Activated CD4-positive, alpha-beta memory T cell treated with anti-CD3 and anti-CD28 coated beads, Interleukin-2, amount 10 ng/mL, durations not matched to agents 7 days and 5 days (primary cell): ENCODE measurements around the gene LORICRIN. TPM values are rescaled to one million over a fixed set of nuclear protein-coding genes. Genes with fewer than 3 reads are reported as not detected.
"Not testable (repeated sequence)": the region's sequence is repeated elsewhere in the genome, so short reads cannot be mapped to it uniquely, and the experiment has no call there.

Source experiments
- CTCF ChIA-PET: fragments of 350-600 bp; sonication (Branson Sonifier 250); formaldehyde crosslinking; loops from one replicate; lab custom pipeline; 2021; ENCODE audit warnings: antibody characterized with exemption, inconsistent platforms; lab: Charles Lee
- POLR2A ChIA-PET: fragments of 350-600 bp; sonication (Branson Sonifier 250); formaldehyde crosslinking; loops from one replicate; lab custom pipeline; 2021; ENCODE audit warnings: antibody characterized with exemption; lab: Charles Lee
- DNase-seq: peaks from one replicate; pipeline ENCODE4 v3.0.0-alpha.2; 2020
- H3K27ac Mint-ChIP-seq: one replicate; pipeline ENCODE4 v1.8.0; 2021; ENCODE audit warnings: mild to moderate bottlenecking, mixed read lengths
- H3K27me3 Mint-ChIP-seq: one replicate; pipeline ENCODE4 v1.8.0; 2021; ENCODE audit warnings: mixed read lengths
- H3K36me3 Mint-ChIP-seq: one replicate; pipeline ENCODE4 v1.8.0; 2021; ENCODE audit warnings: low read depth, mixed read lengths
- H3K4me1 Mint-ChIP-seq: one replicate; pipeline ENCODE4 v1.8.0; 2021; ENCODE audit warnings: mixed read lengths
- H3K4me3 Mint-ChIP-seq: one replicate; pipeline ENCODE4 v1.8.0; 2021; ENCODE audit warnings: mild to moderate bottlenecking, mixed read lengths
- H3K9me3 Mint-ChIP-seq: one replicate; pipeline ENCODE4 v1.8.0; 2021; ENCODE audit warnings: mixed read lengths
- total RNA-seq, 2 experiments: library from RNA; stranded (reverse); gene quantifications; one replicate each; pipeline ENCODE4 v1.2.3, GENCODE V29; 2021

The LORICRIN gene
- total RNA-seq = not detected

DNA sequence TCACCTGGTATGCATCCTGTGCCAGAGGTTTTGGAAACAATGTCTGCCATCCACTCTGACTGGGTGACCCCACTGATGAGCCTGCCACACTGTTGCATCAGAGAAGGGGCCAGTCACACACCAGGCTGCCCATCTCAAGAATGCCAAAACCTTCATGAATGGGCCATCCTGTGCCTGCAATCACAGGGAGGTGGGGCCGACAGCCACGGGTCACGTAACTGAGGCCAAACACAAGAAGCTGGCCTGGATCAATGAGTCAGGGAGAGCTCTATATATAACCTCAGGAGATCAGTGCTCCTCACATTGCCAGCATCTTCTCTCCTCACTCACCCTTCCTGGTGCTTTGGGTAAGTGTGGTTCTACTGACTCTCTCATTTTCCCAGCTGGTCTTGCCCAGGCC, at the start of gene LORICRIN:
Gene LORICRIN, plus strand, starts transcription at position 301 of the 400 bp plus-strand sequence. CDS start 1,263 bp downstream, outside the sequence.
- ChIA-PET POLR2A (no interaction called here), CTCF (no interaction called here)
- DNase-seq = no peak
- H3K9me3 Mint-ChIP-seq = no peaks in the 10 kb centered on the region
- no peak within 1 kb of the TSS for H3K27ac Mint-ChIP-seq
- H3K27me3 Mint-ChIP-seq = peaks cover 50% of the 10 kb centered on the region
- peaks cover 22% of the 10 kb centered on the region for H3K4me1 Mint-ChIP-seq
- no peaks in the 10 kb centered on the region for H3K36me3 Mint-ChIP-seq
- H3K4me3 Mint-ChIP-seq = peak within 1 kb of the TSS; percentile 15

DNA sequence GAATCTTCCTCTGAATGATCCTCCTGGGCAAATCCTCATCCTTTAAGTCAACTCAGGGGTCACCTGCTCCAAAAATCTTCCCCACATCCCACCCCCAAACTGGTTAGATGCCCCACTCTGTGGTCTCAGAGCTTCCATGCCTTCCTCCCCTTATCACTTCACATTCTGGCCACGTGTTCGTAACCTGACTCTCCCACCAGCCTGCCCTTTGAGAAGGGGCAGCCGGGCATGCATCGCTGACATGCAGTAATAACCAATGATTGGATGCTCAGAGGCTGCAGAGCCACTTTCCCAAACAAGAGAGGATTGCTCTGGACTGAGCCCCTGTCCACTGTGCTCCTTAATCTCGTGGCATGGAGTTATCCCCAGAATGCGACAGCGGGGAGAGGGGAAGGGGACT, 49.3 kb upstream of the LORICRIN start:
- ChIA-PET CTCF (no interaction called here), POLR2A (no interaction called here)

DNA sequence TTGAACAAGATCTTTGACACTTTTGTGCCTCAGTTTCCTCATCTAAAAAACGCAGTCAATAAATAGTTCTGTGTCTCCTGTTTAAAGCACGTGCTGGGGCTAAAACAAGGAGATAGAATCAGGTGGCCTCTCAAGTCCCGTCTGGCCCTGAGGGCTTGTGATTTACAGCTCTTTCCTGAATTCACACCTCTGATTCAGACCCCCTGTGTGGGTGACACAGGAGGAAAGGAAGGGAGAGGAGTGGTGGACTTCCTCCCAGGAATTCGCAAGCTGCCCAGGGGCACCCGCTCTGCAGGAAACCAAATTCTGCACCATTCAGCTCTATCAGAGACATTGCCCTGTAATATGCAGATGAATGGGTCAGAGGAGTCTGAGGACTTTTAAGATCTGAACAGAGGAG, 47.3 kb upstream of the LORICRIN start:
- Mint-ChIP-seq H3K4me3 (no peak overlapping the region), H3K27ac (no peak overlapping the region), H3K27me3 (peaks cover 21% of the 10 kb centered on the region), H3K4me1 (peaks cover 5% of the 10 kb centered on the region), H3K36me3 (no peaks in the 10 kb centered on the region), H3K9me3 (no peaks in the 10 kb centered on the region)
- ChIA-PET POLR2A (no interaction called here), CTCF (interaction anchor here (1.3 kb wide), 1 partner anchor 12 kb away, joined by 3 read pairs; no protein-coding TSS in a partner anchor)
- DNase-seq = no peak

More for the DNA sequence above, 49.3 kb upstream of the LORICRIN start:
- Mint-ChIP-seq H3K27me3 (peaks cover 20% of the 10 kb centered on the region), H3K4me3 (no peak overlapping the region), H3K27ac (no peak overlapping the region), H3K9me3 (no peaks in the 10 kb centered on the region), H3K4me1 (no peaks in the 10 kb centered on the region), H3K36me3 (no peaks in the 10 kb centered on the region)
- no peak for DNase-seq

- no peak overlapping the region for H3K27ac Mint-ChIP-seq
- H3K9me3 Mint-ChIP-seq = no peaks in the 10 kb centered on the region
- peaks cover 21% of the 10 kb centered on the region for H3K27me3 Mint-ChIP-seq
Observed at GRCh38 chr1:153213519-153213918, 46.0 kb upstream of the LORICRIN start.

DNA sequence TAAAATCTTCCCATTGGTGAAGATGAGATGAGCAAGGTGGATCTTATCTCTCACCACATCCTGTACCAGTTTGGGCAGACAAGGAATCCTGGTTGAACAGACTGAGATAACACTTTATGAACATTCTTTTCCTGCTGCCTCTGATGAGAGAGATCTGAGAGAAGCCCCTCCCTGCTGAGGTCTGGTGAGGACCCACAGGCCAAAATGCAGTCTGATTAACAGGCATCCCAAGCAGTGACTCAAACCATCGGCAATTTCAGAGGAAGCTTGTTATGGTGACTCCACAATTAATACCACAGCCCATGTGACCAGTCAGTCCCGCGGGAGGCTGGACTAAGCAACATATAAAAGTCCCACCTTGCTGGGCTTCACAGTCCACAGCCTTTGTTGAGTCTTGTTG, 42.3 kb upstream of the LORICRIN start, which contains the start of gene PRR9:
Gene PRR9, plus strand, starts transcription at position 373 of the 400 bp plus-strand sequence. CDS start 561 bp downstream, outside the sequence.
- Mint-ChIP-seq H3K9me3 (no peaks in the 10 kb centered on the region), H3K27me3 (peaks cover 12% of the 10 kb centered on the region), H3K27ac (no peak within 1 kb of the TSS), H3K36me3 (no peaks in the 10 kb centered on the region), H3K4me3 (no peak within 1 kb of the TSS), H3K4me1 (peaks cover 6% of the 10 kb centered on the region)
- ChIA-PET POLR2A (no interaction called here), CTCF (no interaction called here)
- DNase-seq = no peak

More at GRCh38 chr1:153213519-153213918, 46.0 kb upstream of the LORICRIN start:
- Mint-ChIP-seq H3K4me3 (no peak overlapping the region), H3K36me3 (no peaks in the 10 kb centered on the region), H3K4me1 (peaks cover 6% of the 10 kb centered on the region)
- CTCF ChIA-PET = no interaction called here
- DNase-seq = no peak
- POLR2A ChIA-PET = no interaction called here

GRCh38 chr1:153217744-153218416, 41.6 kb upstream of the LORICRIN start:
- Mint-ChIP-seq H3K4me1 (peaks cover 6% of the 10 kb centered on the region), H3K36me3 (no peaks in the 10 kb centered on the region), H3K27ac (no peak overlapping the region), H3K4me3 (no peak overlapping the region), H3K27me3 (peaks cover 10% of the 10 kb centered on the region), H3K9me3 (no peaks in the 10 kb centered on the region)
- ChIA-PET POLR2A (no interaction called here), CTCF (no interaction called here)
- no peak for DNase-seq

DNA sequence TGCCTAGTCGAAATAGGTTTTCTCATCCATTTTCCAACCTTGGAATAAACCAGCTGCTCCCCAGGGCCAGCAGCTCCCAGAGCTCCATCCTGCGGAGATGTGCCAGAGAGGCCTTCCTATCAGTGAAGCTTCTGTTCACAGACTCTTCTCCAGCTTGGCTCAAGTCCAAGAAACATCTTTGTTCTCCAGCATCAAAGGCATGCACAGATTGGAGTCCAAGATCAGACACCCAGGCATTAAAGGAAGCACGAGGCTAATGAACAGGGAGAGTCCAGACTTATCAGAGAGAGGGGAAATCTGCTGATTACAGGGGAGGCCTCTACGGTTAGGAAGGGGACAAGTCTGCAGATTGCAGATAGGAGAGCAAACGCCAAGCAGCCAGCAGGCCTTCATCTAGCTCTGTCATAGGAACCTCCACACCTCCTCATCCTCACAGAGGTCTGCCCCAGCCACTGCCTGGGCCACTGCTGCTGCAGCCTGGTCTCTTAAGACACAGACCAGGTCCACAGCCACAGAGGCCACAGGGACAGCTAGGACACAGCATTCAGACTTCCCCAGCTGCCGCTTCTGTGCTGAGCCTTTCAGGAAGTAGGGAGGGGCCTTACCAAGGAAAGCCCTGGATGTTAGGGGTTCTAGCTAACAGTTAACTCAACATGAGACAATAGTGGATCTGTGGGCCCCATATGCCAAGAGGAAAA, 38.7 kb upstream of the LORICRIN start:
- Mint-ChIP-seq H3K4me1 (peaks cover 6% of the 10 kb centered on the region), H3K36me3 (no peaks in the 10 kb centered on the region), H3K4me3 (no peak overlapping the region), H3K9me3 (no peaks in the 10 kb centered on the region), H3K27ac (no peak overlapping the region), H3K27me3 (peaks cover 3% of the 10 kb centered on the region)
- POLR2A ChIA-PET = no interaction called here
- DNase-seq = no peak
- CTCF ChIA-PET = interaction anchor here (0.7 to 1.8 kb wide), 4 partner anchors 8 to 278 kb away, joined by 3 to 6 read pairs (median 4); no protein-coding TSS in a partner anchor

GRCh38 chr1:153223040-153223891, 36.2 kb upstream of the LORICRIN start:
- H3K36me3 Mint-ChIP-seq, POLR2A ChIA-PET, H3K4me3 Mint-ChIP-seq, H3K4me1 Mint-ChIP-seq, H3K27ac Mint-ChIP-seq, H3K9me3 Mint-ChIP-seq, H3K27me3 Mint-ChIP-seq: not testable (repeated sequence)
- CTCF ChIA-PET = interaction anchor here (1.0 kb wide), 1 partner anchor 11 kb away, joined by 3 read pairs; no protein-coding TSS in a partner anchor
- DNase-seq = peak; percentile 57

DNA sequence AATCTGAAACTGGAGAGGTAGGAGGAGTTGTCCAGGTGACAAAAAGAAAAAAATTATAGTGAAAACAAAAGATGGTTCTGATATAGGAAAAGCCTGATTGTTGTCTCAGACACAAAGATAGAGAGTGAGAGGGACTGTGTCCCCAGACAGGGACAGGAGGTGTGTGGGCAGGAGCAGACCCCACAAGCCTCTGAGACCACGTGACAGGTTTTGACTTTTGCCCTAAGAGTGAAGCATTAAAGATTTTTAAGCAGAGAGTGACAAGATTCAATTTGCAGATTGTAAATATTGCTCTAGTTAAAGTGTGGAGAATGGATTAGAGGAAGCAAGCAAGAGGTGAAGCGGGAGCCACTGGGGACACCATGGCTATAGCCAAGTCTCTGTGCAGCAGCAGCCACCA, 31.7 kb upstream of the LORICRIN start:
- Mint-ChIP-seq H3K27me3 (peaks cover 2% of the 10 kb centered on the region), H3K9me3 (no peaks in the 10 kb centered on the region)
- CTCF ChIA-PET = interaction anchor here (1.0 to 1.2 kb wide), 2 partner anchors 8 to 357 kb away, joined by 3 to 4 read pairs; no protein-coding TSS in a partner anchor

GRCh38 chr1:153228491-153228890, 31.0 kb upstream of the LORICRIN start:
- Mint-ChIP-seq H3K9me3 (no peaks in the 10 kb centered on the region), H3K4me1 (no peaks in the 10 kb centered on the region), H3K4me3 (no peak overlapping the region), H3K27me3 (peaks cover 2% of the 10 kb centered on the region), H3K36me3 (no peaks in the 10 kb centered on the region), H3K27ac (no peak overlapping the region)
- ChIA-PET CTCF (interaction anchor here (1.0 to 1.2 kb wide), 5 partner anchors 8 to 358 kb away, joined by 3 to 4 read pairs (median 3); no protein-coding TSS in a partner anchor), POLR2A (no interaction called here)
- DNase-seq = no peak

More for the DNA sequence above, 31.7 kb upstream of the LORICRIN start:
- Mint-ChIP-seq H3K4me3 (no peak overlapping the region), H3K4me1 (no peaks in the 10 kb centered on the region), H3K36me3 (no peaks in the 10 kb centered on the region), H3K27ac (no peak overlapping the region)
- POLR2A ChIA-PET = no interaction called here
- DNase-seq = no peak

GRCh38 chr1:153229076-153229829, 30.2 kb upstream of the LORICRIN start:
- peak; percentile 20 for DNase-seq
- CTCF ChIA-PET = interaction anchor here (0.9 to 1.2 kb wide), 5 partner anchors 9 to 59 kb away, joined by 3 to 4 read pairs (median 3); no protein-coding TSS in a partner anchor
- POLR2A ChIA-PET, H3K4me3 Mint-ChIP-seq, H3K4me1 Mint-ChIP-seq, H3K9me3 Mint-ChIP-seq, H3K27ac Mint-ChIP-seq, H3K36me3 Mint-ChIP-seq, H3K27me3 Mint-ChIP-seq: not testable (repeated sequence)

GRCh38 chr1:153231363-153231762, 28.1 kb upstream of the LORICRIN start:
- no peaks in the 10 kb centered on the region for H3K36me3 Mint-ChIP-seq
- no peak overlapping the region for H3K27ac Mint-ChIP-seq
- no peak overlapping the region for H3K4me3 Mint-ChIP-seq
- DNase-seq = no peak
- ChIA-PET CTCF (interaction anchor here (1.2 to 1.5 kb wide), 2 partner anchors 16 to 90 kb away, joined by 3 read pairs; no protein-coding TSS in a partner anchor), POLR2A (no interaction called here)
- H3K9me3 Mint-ChIP-seq = no peaks in the 10 kb centered on the region
- H3K27me3 Mint-ChIP-seq = peaks cover 7% of the 10 kb centered on the region
- no peaks in the 10 kb centered on the region for H3K4me1 Mint-ChIP-seq
